ENCODE measurements around the gene TUBAL3.

- TF ChIP-seq CTCF (tag by site-specific recombination; IDR thresholded peaks at IDR 0.05) (no peak), ZNF302 (tag by site-specific recombination; IDR thresholded peaks at IDR 0.05; ENCODE audit: low read depth) (no peak), ZNF548 (tag by site-specific recombination; IDR thresholded peaks at IDR 0.05) (no peak), ZNF701 (tag by site-specific recombination; IDR thresholded peaks at IDR 0.05) (no peak), TCF7L2 (IDR thresholded peaks at IDR 0.05; ENCODE audit: borderline replicate concordance, low read depth, low read length) (no peak), REST (tag by site-specific recombination; IDR thresholded peaks at IDR 0.05) (no peak), SP7 (tag by site-specific recombination; IDR thresholded peaks at IDR 0.05) (no peak), ZNF398 (tag by site-specific recombination; IDR thresholded peaks at IDR 0.05) (no peak), ZNF777 (tag by site-specific recombination; IDR thresholded peaks at IDR 0.05; ENCODE audit: borderline replicate concordance) (no peak), ZNF214 (tag by site-specific recombination; IDR thresholded peaks at IDR 0.05; ENCODE audit: borderline replicate concordance) (no peak), ZBTB21 (tag by site-specific recombination; IDR thresholded peaks at IDR 0.05) (no peak), ZNF324 (tag by site-specific recombination; IDR thresholded peaks at IDR 0.05) (no peak)
These were observed 38.7 kb downstream of the TUBAL3 start for GRCh38 chr10:5365928-5366327.
